K562 (cell line): ENCODE data around the gene PI4KA. TPM values are rescaled to one million over a fixed set of nuclear protein-coding genes. Genes with fewer than 3 reads are reported as not detected.

Source experiments
- BMI1 ChIP-seq: fragments of 150-350 bp; IDR thresholded peaks from 2 replicates; pipeline ENCODE4 v1.6.1; 2014; ENCODE audit warnings: low read length
- BRCA1 ChIP-seq, 2 experiments: fragments of 450-650 bp in 1 of 2; sonication (generic) in 1 of 2; formaldehyde crosslinking in 1 of 2; IDR thresholded peaks; 2 replicates each; pipeline versions ENCODE4 v1.5.0 to v1.6.1; 2017 to 2020; ENCODE audit warnings: mild to moderate bottlenecking in 1 of 2, missing genetic modification reagents in 1 of 2
- CREM ChIP-seq: IDR thresholded peaks from 2 replicates; pipeline ENCODE4 v1.6.1; 2014; ENCODE audit warnings: antibody characterized with exemption, low read depth
- GTF2A2 ChIP-seq: IDR thresholded peaks from 2 replicates; pipeline ENCODE4 v1.6.1; 2016; ENCODE audit warnings: mild to moderate bottlenecking, missing genetic modification characterization, missing compliant biosample characterization
- HNRNPH1 ChIP-seq: fragments of 200-400 bp; formaldehyde crosslinking; optimal IDR thresholded peaks from 2 replicates; pipeline ENCODE3; 2017; ENCODE audit warnings: low read depth, mild to moderate bottlenecking, low read length, moderate library complexity
- KLF10 ChIP-seq: fragments of 250-450 bp; sonication (Bioruptor Pico); IDR thresholded peaks from 2 replicates; pipeline ENCODE4 v1.6.1; 2021; ENCODE audit warnings: matching md5 sums
- MYBL2 ChIP-seq, 2 experiments: fragments of 450-650 bp in 1 of 2; sonication (generic) in 1 of 2; formaldehyde crosslinking in 1 of 2; IDR thresholded peaks; 2 replicates each; pipeline versions ENCODE4 v1.6.1 to v1.8.1; 2017 to 2022; ENCODE audit warnings: borderline replicate concordance in 1 of 2, inconsistent platforms in 1 of 2, low read depth in 1 of 2, mild to moderate bottlenecking in 1 of 2, missing genetic modification reagents in 1 of 2, moderate library complexity in 1 of 2
- POU5F1 ChIP-seq: fragments of 150-350 bp; IDR thresholded peaks from 2 replicates; pipeline ENCODE4 v1.6.1; 2014; ENCODE audit warnings: borderline replicate concordance, low read length, low read depth, mild to moderate bottlenecking; ENCODE audit not compliant: partially characterized antibody
- PTBP1 ChIP-seq: fragments of 200-400 bp; formaldehyde crosslinking; IDR thresholded peaks from 2 replicates; pipeline ENCODE4 v1.6.1; 2017; ENCODE audit warnings: low read depth, low read length
- SP2 ChIP-seq: IDR thresholded peaks from 2 replicates; pipeline ENCODE4 v1.6.1; 2011; ENCODE audit warnings: mild to moderate bottlenecking, low read depth, low read length, moderate library complexity; ENCODE audit not compliant: poor library complexity, severe bottlenecking; ENCODE audit errors: extremely low read depth
- SRSF7 ChIP-seq: fragments of 200-400 bp; formaldehyde crosslinking; optimal IDR thresholded peaks from 2 replicates; pipeline ENCODE3; 2017; ENCODE audit warnings: mild to moderate bottlenecking, low read depth, low read length
- TARDBP ChIP-seq: fragments of 450-650 bp; IDR thresholded peaks from 2 replicates; pipeline ENCODE4 v1.6.1; 2016
- WHSC1 ChIP-seq: IDR thresholded peaks from one replicate; pipeline ENCODE4 v1.6.1; 2012; ENCODE audit warnings: low read length, control low read depth, inconsistent platforms
- XRCC5 ChIP-seq: fragments of 200-400 bp; formaldehyde crosslinking; IDR thresholded peaks from 2 replicates; pipeline ENCODE4 v1.6.1; 2017; ENCODE audit warnings: low read depth, mild to moderate bottlenecking, low read length
- ZNF124 ChIP-seq: sonication (generic); formaldehyde crosslinking; IDR thresholded peaks from 2 replicates; pipeline ENCODE4 v1.8.1; 2022; ENCODE audit warnings: missing genetic modification reagents
- ZNF347 ChIP-seq: fragments of 450-650 bp; formaldehyde crosslinking; IDR thresholded peaks from 2 replicates; pipeline ENCODE4 v1.4.0; 2020; ENCODE audit warnings: low read depth, mild to moderate bottlenecking, moderate library complexity
- ZNF354B ChIP-seq: fragments of 250-450 bp; sonication (Bioruptor Pico); IDR thresholded peaks from 2 replicates; pipeline ENCODE4 v1.4.0; 2020
- polyA plus RNA-seq, 8 experiments: library from polyadenylated mRNA; depleted of rRNA in 4 of 8; stranded (reverse) in 5 of 8; unstranded in 3 of 8; fragments of >200 nt; fragmentation: Nextera tagmentation in 2 of 8; fragmentation: Illumina TruSeq in 1 of 8; extraction: Ambion mirVana in 2 of 8; extraction: Trizol in 1 of 8; gene quantifications; 2 replicates each; pipeline versions ENCODE4 v1.2.1 to v1.2.3, GENCODE V29; 2011 to 2014; ENCODE audit warnings: inconsistent platforms in 1 of 8, missing spikeins in 1 of 8
- total RNA-seq, 7 experiments: library from RNA; depleted of rRNA in 6 of 7; stranded (reverse); fragments of >200 nt in 6 of 7; fragmentation: Illumina TruSeq in 2 of 7; extraction: Trizol in 2 of 7; gene quantifications; 2 replicates each; pipeline versions ENCODE4 v1.2.1 to v1.2.3, GENCODE V29; 2011 to 2021; ENCODE audit warnings: low replicate concordance in 1 of 7
- TF ChIP-seq, protein P1 (sequence below): sonication (generic); formaldehyde crosslinking; IDR thresholded peaks from 2 replicates; pipeline ENCODE4 v1.8.0; 2022; ENCODE audit warnings: missing genetic modification reagents, mild to moderate bottlenecking, borderline replicate concordance
- TF ChIP-seq, protein P2 (sequence below): IDR thresholded peaks from 2 replicates; pipeline ENCODE4 v1.6.1; 2014; ENCODE audit warnings: antibody characterized with exemption
- TF ChIP-seq, protein P3 (sequence below), 2 experiments: fragments of 450-650 bp in 1 of 2; sonication (generic) in 1 of 2; formaldehyde crosslinking in 1 of 2; IDR thresholded peaks in 1 of 2; conservative IDR thresholded peaks in 1 of 2; 2 replicates each; pipeline versions ENCODE4 v1.6.1 to v1.8.1; 2016 to 2023; ENCODE audit warnings: mild to moderate bottlenecking in 2 of 2, moderate library complexity in 2 of 2, inconsistent platforms in 1 of 2, missing genetic modification reagents in 1 of 2
- TF ChIP-seq, protein P4 (sequence below): sonication (generic); formaldehyde crosslinking; IDR thresholded peaks from 2 replicates; pipeline ENCODE4 v1.8.0; 2022; ENCODE audit warnings: mild to moderate bottlenecking, missing genetic modification reagents

PI4KA gene
- total and polyA plus RNA-seq, 9 of the 15 experiments (the other 6 are each of a cell fraction or from before 2014, with no cell fraction given): 7.3 to 187 (median 84.7) TPM

DNA sequence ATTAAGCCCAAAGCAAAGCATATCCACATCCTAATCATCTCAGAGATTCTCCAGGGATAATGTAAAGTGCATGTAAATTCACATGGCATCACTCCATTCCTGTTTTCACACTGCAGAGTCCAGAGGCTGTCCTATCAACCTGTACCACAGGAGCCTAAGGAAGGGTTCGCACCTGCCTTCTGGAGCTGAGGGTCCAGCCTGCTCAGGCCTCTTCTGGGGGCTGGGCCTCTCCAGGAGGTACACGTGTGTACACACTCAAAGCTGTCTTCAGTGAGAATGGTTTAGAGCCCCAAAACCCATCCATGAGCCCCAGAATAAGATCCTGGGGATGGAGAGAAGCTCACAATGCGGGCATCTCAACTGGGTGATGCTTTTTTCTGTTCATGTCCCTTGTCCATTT is 23.9 kb downstream of the PI4KA start (continued):
- TF ChIP-seq, protein P1, sequence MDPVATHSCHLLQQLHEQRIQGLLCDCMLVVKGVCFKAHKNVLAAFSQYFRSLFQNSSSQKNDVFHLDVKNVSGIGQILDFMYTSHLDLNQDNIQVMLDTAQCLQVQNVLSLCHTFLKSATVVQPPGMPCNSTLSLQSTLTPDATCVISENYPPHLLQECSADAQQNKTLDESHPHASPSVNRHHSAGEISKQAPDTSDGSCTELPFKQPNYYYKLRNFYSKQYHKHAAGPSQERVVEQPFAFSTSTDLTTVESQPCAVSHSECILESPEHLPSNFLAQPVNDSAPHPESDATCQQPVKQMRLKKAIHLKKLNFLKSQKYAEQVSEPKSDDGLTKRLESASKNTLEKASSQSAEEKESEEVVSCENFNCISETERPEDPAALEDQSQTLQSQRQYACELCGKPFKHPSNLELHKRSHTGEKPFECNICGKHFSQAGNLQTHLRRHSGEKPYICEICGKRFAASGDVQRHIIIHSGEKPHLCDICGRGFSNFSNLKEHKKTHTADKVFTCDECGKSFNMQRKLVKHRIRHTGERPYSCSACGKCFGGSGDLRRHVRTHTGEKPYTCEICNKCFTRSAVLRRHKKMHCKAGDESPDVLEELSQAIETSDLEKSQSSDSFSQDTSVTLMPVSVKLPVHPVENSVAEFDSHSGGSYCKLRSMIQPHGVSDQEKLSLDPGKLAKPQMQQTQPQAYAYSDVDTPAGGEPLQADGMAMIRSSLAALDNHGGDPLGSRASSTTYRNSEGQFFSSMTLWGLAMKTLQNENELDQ (CRISPR knock-in tag): no peak
- TF ChIP-seq CREM (no peak), BMI1 (no peak), TARDBP (no peak), ZNF124 (CRISPR knock-in tag) (peak; percentile 69; the same call in 1 of the 2 replicates), ZNF347 (CRISPR knock-in tag) (no peak), PTBP1 (no peak), HNRNPH1 (no peak), BRCA1 (IDR thresholded peaks at IDR 0.05) (no peak), BRCA1 (CRISPR knock-in tag; IDR thresholded peaks at IDR 0.05) (0 out of 2 replicates have a peak, but pooled peaks have one; percentile 66), POU5F1 (peak; percentile 47), MYBL2 (IDR thresholded peaks at IDR 0.05; ENCODE audit: low read depth) (no peak), MYBL2 (CRISPR knock-in tag; IDR thresholded peaks at IDR 0.05; ENCODE audit: borderline replicate concordance) (peak; percentile 79; the same call in 1 of the 2 replicates), XRCC5 (no peak), WHSC1 (peak; percentile 94), KLF10 (CRISPR knock-in tag) (no peak), GTF2A2 (tag) (no peak), SRSF7 (no peak), SP2 (no peak), ZNF354B (no peak)
- TF ChIP-seq, protein P2, sequence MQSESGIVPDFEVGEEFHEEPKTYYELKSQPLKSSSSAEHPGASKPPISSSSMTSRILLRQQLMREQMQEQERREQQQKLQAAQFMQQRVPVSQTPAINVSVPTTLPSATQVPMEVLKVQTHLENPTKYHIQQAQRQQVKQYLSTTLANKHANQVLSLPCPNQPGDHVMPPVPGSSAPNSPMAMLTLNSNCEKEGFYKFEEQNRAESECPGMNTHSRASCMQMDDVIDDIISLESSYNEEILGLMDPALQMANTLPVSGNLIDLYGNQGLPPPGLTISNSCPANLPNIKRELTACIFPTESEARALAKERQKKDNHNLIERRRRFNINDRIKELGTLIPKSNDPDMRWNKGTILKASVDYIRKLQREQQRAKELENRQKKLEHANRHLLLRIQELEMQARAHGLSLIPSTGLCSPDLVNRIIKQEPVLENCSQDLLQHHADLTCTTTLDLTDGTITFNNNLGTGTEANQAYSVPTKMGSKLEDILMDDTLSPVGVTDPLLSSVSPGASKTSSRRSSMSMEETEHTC: no peak
- TF ChIP-seq, protein P3, sequence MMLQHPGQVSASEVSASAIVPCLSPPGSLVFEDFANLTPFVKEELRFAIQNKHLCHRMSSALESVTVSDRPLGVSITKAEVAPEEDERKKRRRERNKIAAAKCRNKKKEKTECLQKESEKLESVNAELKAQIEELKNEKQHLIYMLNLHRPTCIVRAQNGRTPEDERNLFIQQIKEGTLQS (IDR thresholded peaks at IDR 0.05): no peak
- TF ChIP-seq, protein P3 (CRISPR knock-in tag; conservative IDR thresholded peaks at IDR 0.05): no peak
- TF ChIP-seq, protein P4, sequence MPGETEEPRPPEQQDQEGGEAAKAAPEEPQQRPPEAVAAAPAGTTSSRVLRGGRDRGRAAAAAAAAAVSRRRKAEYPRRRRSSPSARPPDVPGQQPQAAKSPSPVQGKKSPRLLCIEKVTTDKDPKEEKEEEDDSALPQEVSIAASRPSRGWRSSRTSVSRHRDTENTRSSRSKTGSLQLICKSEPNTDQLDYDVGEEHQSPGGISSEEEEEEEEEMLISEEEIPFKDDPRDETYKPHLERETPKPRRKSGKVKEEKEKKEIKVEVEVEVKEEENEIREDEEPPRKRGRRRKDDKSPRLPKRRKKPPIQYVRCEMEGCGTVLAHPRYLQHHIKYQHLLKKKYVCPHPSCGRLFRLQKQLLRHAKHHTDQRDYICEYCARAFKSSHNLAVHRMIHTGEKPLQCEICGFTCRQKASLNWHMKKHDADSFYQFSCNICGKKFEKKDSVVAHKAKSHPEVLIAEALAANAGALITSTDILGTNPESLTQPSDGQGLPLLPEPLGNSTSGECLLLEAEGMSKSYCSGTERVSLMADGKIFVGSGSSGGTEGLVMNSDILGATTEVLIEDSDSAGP (CRISPR knock-in tag): no peak
